GM19035 (cell line): ENCODE results near the gene CACNG6.

ENCODE experiments used
- ATAC-seq: cut with Tn5 transposase; IDR thresholded peaks from one replicate; pipeline ENCODE4 v1.9.1; 2021; ENCODE audit not compliant: unreplicated experiment

The CACNG6 gene

GRCh38 chr19:54041969-54042606 is 50.7 kb downstream of the CACNG6 start:
- no peak for ATAC-seq

- ATAC-seq, result no peak
These were observed 51.6 kb downstream of the CACNG6 start for GRCh38 chr19:54042989-54043388.

- ATAC-seq, result no peak
These were observed 54.3 kb downstream of the CACNG6 start for GRCh38 chr19:54045771-54046170.

GRCh38 chr19:54047616-54048015 is 56.2 kb downstream of the CACNG6 start:
- no peak for ATAC-seq
